OCI-LY7 (cell line): Measurements from ENCODE around the gene FLNB. TPM values are rescaled to one million over a fixed set of nuclear protein-coding genes. Genes with fewer than 3 reads are reported as not detected.

Experiments
- BruUV-seq: library from RNA; stranded (reverse); fragments of 400-500 nt; replicated peaks from 2 replicates; lab custom pipeline; 2021; lab: Mats Ljungman, UMichigan
- CTCF ChIA-PET: fragments of 300-600 bp; sonication (Branson Sonifier 250); formaldehyde crosslinking; loops from one replicate; lab custom pipeline; 2022; ENCODE audit warnings: antibody characterized with exemption; ENCODE audit not compliant: unreplicated experiment; lab: Charles Lee
- POLR2A ChIA-PET: fragments of 300-600 bp; sonication (Branson Sonifier 250); formaldehyde crosslinking; loops from one replicate; lab custom pipeline; 2022; ENCODE audit warnings: antibody characterized with exemption; lab: Charles Lee
- DNase-seq: peaks from one replicate; pipeline ENCODE4 v3.0.0-alpha.2; 2015; ENCODE audit warnings: low spot score
- H2AFZ ChIP-seq: fragments of 200-600 bp; sonication (generic), shearing (Covaris generic); 2 replicates; pipeline ENCODE4 v1.6.1; 2014; ENCODE audit warnings: mild to moderate bottlenecking, antibody characterized with exemption, low read length, moderate library complexity
- H3K27ac ChIP-seq: fragments of 200-600 bp; sonication (generic); 2 replicates; pipeline ENCODE4 v1.5.1; 2014; ENCODE audit warnings: mixed run types, low read depth, mild to moderate bottlenecking, moderate library complexity, low read length, inconsistent platforms; ENCODE audit not compliant: poor library complexity, severe bottlenecking
- H3K36me3 ChIP-seq: fragments of 200-600 bp; sonication (generic); 2 replicates; pipeline ENCODE4 v1.6.1; 2014; ENCODE audit warnings: mild to moderate bottlenecking, antibody characterized with exemption, low read length, moderate library complexity, mixed read lengths; ENCODE audit not compliant: insufficient read depth
- H3K4me1 ChIP-seq: fragments of 200-600 bp; sonication (generic); 2 replicates; pipeline ENCODE4 v1.5.1; 2014; ENCODE audit warnings: mild to moderate bottlenecking, low read length; ENCODE audit not compliant: insufficient read depth, poor library complexity, severe bottlenecking
- H3K4me2 ChIP-seq: fragments of 200-600 bp; sonication (generic); 2 replicates; pipeline ENCODE4 v1.6.1; 2014; ENCODE audit warnings: mild to moderate bottlenecking, low read length
- H3K4me3 ChIP-seq: fragments of 200-600 bp; sonication (generic); 2 replicates; pipeline ENCODE4 v1.5.1; 2014; ENCODE audit warnings: mild to moderate bottlenecking, low read depth, low read length; ENCODE audit not compliant: poor library complexity, severe bottlenecking
- H3K79me2 ChIP-seq: fragments of 200-600 bp; sonication (generic); 2 replicates; pipeline ENCODE4 v1.6.1; 2016; ENCODE audit warnings: low read depth, mild to moderate bottlenecking, low read length, moderate library complexity, mixed read lengths; ENCODE audit not compliant: insufficient read depth
- H3K9me2 ChIP-seq: fragments of 200-600 bp; sonication (generic); 2 replicates; pipeline ENCODE4 v1.6.1; 2016; ENCODE audit warnings: mild to moderate bottlenecking, low read length, mixed read lengths; ENCODE audit not compliant: insufficient read depth
- H3K9me3 ChIP-seq: fragments of 200-600 bp; sonication (generic); 2 replicates; pipeline ENCODE4 v1.6.1; 2014; ENCODE audit warnings: mild to moderate bottlenecking, mixed run types, low read length, mixed read lengths
- H4K20me1 ChIP-seq: fragments of 200-600 bp; sonication (generic); 2 replicates; pipeline ENCODE4 v1.6.1; 2014; ENCODE audit warnings: mild to moderate bottlenecking, antibody characterized with exemption, low read length, moderate library complexity, mixed read lengths; ENCODE audit not compliant: insufficient read depth
- CTCF ChIP-seq: fragments of 200-600 bp; sonication (generic); conservative IDR thresholded peaks from 2 replicates; pipeline ENCODE4 v1.5.1; 2014; ENCODE audit warnings: mild to moderate bottlenecking, antibody characterized with exemption, low read length, moderate library complexity, mixed read lengths
- EZH2phosphoT487 ChIP-seq: fragments of 200-600 bp; sonication (generic); IDR thresholded peaks from 2 replicates; pipeline ENCODE4 v1.6.1; 2018; ENCODE audit warnings: low read depth, borderline replicate concordance, mild to moderate bottlenecking, mixed run types, antibody characterized with exemption, low read length, moderate library complexity, mixed read lengths
- intact Hi-C: fragments of 100-400 bp; cut with micrococcal nuclease; formaldehyde crosslinking; loops from one replicate; pipeline ENCODE4 v1.10.0; 2022; ENCODE audit not compliant: unreplicated experiment
- total RNA-seq, 2 experiments: library from RNA; depleted of rRNA in 1 of 2; stranded (reverse); fragments of >200 nt in 1 of 2; shearing (Covaris generic) in 1 of 2; gene quantifications; 2 replicates each; pipeline ENCODE4 v1.2.3, GENCODE V29; 2014 to 2022

The FLNB gene
- total RNA-seq, 2 experiments from 2014 or later: 29.9 to 39.1 TPM

DNA sequence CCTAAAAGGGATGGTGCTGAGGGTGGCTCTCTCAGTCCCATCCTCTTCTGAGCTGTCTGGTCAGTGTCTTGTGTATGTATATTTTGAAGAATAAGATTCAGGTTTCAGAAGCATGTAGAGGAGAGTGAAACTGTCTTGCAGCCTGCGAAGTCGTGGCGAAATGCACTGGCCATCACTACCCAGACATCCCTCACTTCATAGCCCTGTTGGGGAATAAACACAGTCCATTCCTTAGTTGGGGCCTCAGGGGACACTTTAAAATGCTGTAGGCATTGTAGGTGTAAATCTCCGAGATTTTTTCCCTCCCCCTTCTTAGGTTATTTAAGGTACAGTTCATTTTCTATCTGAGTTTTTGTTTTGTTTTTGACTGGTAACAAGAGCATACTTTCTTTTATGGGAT, 108.8 kb downstream of the FLNB start:
- no peaks in the 10 kb centered on the region for H3K9me2 ChIP-seq
- H3K79me2 ChIP-seq: no peaks in the 10 kb centered on the region
- H3K27ac ChIP-seq: no peak overlapping the region
- ChIA-PET CTCF (no interaction called here), POLR2A (no interaction called here)
- no peaks in the 10 kb centered on the region for H3K4me1 ChIP-seq
- H3K9me3 ChIP-seq: no peaks in the 10 kb centered on the region
- H3K36me3 ChIP-seq: peaks cover 25% of the 10 kb centered on the region; the same call in 1 of the 2 replicates
- no TSS peak for BruUV-seq
- no peak for DNase-seq
- H3K4me2 ChIP-seq: no peak overlapping the region
- TF ChIP-seq EZH2phosphoT487 (no peak), CTCF (no peak)
- no peaks in the 10 kb centered on the region for H4K20me1 ChIP-seq
- H3K4me3 ChIP-seq: no peak overlapping the region
- intact Hi-C loops: no loop called here
- H2AFZ ChIP-seq: no peak overlapping the region

GRCh38 chr3:58117561-58118181, 109.4 kb downstream of the FLNB start:
- intact Hi-C loops: no loop called here
- DNase-seq: no peak
- H3K79me2 ChIP-seq: no peaks in the 10 kb centered on the region
- no TSS peak for BruUV-seq
- CTCF ChIA-PET: no interaction called here
- no peaks in the 10 kb centered on the region for H3K9me3 ChIP-seq
- H3K4me1 ChIP-seq: no peaks in the 10 kb centered on the region
- no peak for TF ChIP-seq CTCF
- H3K27ac ChIP-seq: no peak overlapping the region
- H3K4me2 ChIP-seq: no peak overlapping the region
- no peak overlapping the region for H3K4me3 ChIP-seq
- H2AFZ ChIP-seq: no peak overlapping the region
- H3K9me2 ChIP-seq: no peaks in the 10 kb centered on the region
- no peaks in the 10 kb centered on the region for H4K20me1 ChIP-seq
- H3K36me3 ChIP-seq: peaks cover 18% of the 10 kb centered on the region; the same call in 1 of the 2 replicates
- POLR2A ChIA-PET: no interaction called here

DNA sequence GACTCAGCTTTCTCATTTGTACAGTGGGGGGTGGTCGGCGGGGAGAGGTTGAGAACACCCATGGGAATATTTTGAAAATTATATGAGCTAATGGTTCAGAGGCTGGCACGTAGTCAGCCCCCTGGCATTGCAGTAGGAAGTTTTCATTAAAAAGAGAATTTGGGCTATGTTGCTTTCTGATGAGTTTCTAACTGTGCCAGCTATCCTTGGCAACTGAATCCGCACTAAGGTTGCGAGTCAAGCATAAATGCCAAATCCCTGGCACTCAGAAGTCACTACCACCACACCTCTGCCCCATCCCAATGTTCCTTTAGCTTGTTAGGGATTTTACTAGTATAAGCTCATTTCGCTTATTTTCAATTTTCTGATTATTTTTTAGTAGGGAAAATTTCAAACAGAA, 111.0 kb downstream of the FLNB start:
- intact Hi-C loops: no loop called here
- CTCF ChIA-PET: no interaction called here

More for the DNA sequence above, 111.0 kb downstream of the FLNB start:
- H3K79me2 ChIP-seq: no peaks in the 10 kb centered on the region
- H3K36me3 ChIP-seq: peaks cover 22% of the 10 kb centered on the region; the same call in 1 of the 2 replicates
- H3K9me2 ChIP-seq: no peaks in the 10 kb centered on the region
- no peak overlapping the region for H3K4me2 ChIP-seq
- no peaks in the 10 kb centered on the region for H3K9me3 ChIP-seq
- H2AFZ ChIP-seq: no peak overlapping the region
- no peak for DNase-seq
- no peak overlapping the region for H3K4me3 ChIP-seq
- H3K27ac ChIP-seq: no peak overlapping the region
- no peaks in the 10 kb centered on the region for H3K4me1 ChIP-seq
- BruUV-seq: no TSS peak
- no peaks in the 10 kb centered on the region for H4K20me1 ChIP-seq
- TF ChIP-seq CTCF: no peak
- no peak for TF ChIP-seq EZH2phosphoT487
- POLR2A ChIA-PET: interaction anchor here (0.5 kb wide), 1 partner anchor 115 kb away, joined by 3 read pairs; no protein-coding TSS in a partner anchor
